GM18870 (cell line): ENCODE measurements around the gene RPL37A.
A peak's percentile ranks its signal among the peaks of the same experiment; 100 is the strongest.

Source experiments
- ATAC-seq: cut with Tn5 transposase; IDR thresholded peaks from one replicate; pipeline ENCODE4 v1.9.1; 2021; ENCODE audit warnings: moderate library complexity; ENCODE audit not compliant: unreplicated experiment

The RPL37A gene

DNA sequence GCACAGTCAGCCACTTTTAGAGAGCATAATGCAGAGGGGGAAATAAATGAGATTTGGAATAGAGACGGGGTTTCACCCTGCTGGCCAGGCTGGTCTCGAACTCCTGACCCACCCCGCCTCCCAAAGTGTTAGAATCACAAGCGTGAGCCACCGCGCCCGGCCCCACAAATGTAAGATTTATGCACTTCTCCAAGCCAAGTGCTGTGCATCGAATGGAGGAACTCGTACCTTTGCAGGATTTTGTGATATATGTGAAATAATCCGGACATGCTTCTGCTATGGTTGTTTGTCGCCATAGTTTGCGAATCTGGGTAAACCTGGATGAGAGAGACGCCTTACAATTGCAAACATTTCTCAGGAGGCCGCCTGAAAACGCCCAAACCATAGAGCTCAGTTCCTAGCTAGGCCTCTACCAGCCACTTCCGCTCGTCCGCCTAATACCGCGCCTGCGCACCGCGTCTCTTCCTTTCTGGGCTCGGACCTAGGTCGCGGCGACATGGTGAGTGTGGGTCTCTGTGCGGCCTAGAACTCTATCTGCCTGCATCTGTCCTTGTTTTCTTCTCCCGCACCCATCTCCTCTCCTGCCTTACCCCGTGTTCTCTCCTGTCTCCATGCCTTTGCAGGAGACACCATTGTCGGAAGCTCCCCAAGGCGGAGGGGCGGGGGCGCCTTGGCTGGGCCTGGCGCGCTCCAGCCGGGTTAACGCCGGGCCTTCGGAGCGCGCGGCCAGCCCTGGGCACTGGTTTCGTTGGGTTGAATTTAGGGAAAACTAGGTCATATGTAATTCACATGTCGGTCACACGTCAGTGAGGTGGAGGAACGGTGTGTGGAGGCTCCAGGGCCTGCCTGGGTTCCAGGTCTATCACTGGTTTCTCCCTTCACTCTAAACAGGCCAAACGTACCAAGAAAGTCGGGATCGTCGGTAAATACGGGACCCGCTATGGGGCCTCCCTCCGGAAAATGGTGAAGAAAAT is at the start of gene RPL37A:
Gene RPL37A, plus strand, starts transcription at position 466 of the 974 bp plus-strand sequence. Its CDS starts 31 bp downstream, at position 497.
- peak; percentile 83 for ATAC-seq

GRCh38 chr2:216450346-216450745 is 48.3 kb upstream of the RPL37A start:
- no peak for ATAC-seq

GRCh38 chr2:216450784-216451183 is 47.9 kb upstream of the RPL37A start:
- no peak for ATAC-seq

DNA sequence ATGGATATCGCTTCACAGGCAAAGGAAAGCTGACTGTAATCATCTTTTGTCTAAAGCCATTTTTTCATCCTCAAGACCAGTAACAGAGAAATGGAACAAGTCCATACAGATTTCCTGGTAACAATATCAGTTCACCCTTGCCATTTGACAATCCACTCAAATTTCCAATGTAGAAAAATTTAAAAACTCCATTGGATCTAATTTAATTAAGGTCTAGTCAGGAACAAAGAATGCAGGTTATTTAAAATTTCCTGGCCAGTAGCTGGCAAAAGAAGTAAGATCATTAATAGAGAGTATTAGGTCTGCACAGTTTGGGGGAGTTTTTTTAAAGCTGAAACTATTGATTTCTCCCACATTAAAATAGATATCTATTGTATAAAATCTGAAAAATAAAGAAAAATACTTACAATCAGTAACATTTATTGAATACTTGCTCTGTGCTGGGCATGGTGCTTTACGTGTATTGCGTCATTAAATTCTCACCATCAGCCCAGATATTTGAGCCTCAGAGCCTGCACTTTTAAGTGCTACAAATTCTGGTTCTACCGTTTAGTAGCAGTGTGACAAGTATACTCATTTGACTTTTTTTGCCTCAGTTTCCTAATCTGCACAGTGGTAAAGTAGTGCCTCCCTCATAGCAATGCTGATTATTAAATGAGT is 44.6 kb upstream of the RPL37A start:
- no peak for ATAC-seq

DNA sequence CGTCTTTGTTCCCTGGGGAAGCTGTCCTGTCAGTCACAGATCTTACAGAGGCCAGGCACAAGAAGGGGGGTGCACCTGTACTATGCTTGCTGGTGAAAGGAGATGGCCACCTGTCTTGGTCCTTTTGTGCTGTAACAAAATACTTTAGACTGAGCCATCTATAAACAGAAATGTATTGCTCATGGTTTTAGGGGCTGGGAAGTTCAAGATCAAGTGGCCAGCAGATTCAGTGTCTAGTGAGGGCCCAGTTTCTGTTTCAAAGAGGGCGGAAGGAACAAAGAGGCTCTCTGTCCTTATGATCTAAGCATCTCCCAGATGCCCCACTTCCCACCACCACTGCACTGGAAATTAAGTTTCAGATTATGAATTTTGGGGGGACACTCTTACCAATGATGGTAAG is 35.5 kb upstream of the RPL37A start:
- no peak for ATAC-seq

DNA sequence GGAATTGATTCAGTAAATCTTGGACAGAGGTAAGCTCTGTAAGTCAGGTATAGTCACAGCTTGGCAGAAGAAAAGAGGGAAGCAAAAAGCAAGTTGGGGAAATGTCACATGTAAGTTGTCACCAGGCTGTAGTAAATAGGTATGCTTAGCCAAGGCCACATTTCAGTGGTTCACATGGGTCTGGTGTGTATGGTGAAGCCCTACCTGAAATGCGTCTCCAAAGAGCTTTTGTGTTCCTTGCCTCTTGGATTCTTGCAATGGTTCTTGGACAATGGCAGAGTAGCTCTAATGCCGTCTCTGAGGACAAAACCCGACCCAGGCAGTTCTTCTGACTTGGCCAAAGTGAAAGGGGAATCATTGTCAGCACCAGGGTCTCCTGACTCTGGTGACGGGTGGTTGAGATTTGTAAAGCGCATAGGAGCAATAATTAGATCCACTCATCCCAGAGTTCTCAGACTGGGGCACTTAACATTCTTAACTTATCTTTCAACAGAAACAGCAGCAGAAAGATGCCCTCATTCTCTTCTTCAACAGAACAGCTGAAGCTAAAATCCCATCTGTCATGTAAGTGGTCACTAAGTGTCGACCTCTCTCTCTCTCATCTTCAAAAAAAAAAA is 34.4 kb upstream of the RPL37A start:
- no peak for ATAC-seq

DNA sequence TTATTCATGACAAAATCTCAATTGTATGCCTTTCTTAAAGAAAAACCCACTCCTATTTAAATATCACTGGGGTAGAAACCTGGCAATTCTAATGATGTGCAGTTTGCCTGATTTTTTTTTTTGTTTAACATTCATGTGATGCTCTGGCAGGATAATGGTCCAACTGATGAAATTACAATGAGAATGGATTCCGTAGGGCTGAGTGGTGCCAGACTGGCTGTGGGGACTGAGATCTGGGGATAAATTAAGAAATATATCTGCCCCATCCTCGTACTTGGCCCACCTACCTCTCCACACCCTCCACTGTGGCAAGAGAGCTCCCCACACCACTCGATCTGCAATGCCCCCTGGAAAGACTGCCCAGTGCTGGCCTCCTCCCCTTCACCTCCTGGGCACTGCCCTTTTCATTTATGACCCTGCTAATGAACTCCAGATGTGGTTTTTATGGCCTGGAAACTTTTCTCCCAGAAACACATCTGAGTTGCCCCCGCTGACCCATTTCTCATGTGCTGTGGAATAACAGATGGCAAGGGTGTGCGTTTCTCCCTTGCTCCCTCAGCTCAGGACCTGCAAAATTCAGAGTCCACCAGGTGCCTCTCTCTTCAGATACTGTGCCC is 33.0 kb upstream of the RPL37A start:
- ATAC-seq, result no peak

- ATAC-seq, result no peak
Measured at GRCh38 chr2:216467845-216468244, 30.8 kb upstream of the RPL37A start.

- ATAC-seq, result no peak
Measured at GRCh38 chr2:216469661-216470060, 29.0 kb upstream of the RPL37A start.

DNA sequence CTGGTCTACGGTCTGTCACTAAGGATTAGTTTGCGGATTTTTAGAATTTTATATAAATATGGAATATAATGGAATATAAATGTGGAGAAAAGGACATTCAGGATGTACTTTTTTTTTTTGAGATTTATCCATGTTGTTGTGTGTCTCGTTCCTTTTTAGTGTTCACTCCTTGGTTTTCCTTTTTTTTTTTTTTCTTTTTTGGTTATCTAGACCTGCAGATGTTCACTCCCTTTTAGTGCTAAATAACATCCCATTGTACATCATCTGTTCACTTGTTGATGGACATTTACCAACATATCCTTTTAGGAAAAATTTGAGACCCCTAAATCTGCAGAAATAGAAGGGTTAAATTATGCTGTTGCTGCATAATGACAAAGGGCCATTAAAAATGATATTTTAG is 25.5 kb upstream of the RPL37A start:
- no peak for ATAC-seq

- ATAC-seq, result peak; percentile 86
Measured at GRCh38 chr2:216474925-216475670, 23.5 kb upstream of the RPL37A start.

- ATAC-seq, result no peak
Measured at GRCh38 chr2:216475767-216476166, 22.9 kb upstream of the RPL37A start.

GRCh38 chr2:216477283-216478035 is 21.2 kb upstream of the RPL37A start:
- no peak for ATAC-seq

- ATAC-seq, result no peak
Measured at GRCh38 chr2:216478151-216478550, 20.5 kb upstream of the RPL37A start.

- no peak for ATAC-seq
Measured at GRCh38 chr2:216478791-216479190, 19.9 kb upstream of the RPL37A start.

- ATAC-seq, result no peak
Measured at GRCh38 chr2:216480221-216480620, 18.4 kb upstream of the RPL37A start.

- no peak for ATAC-seq
Measured at GRCh38 chr2:216482640-216483039, 16.0 kb upstream of the RPL37A start.

- ATAC-seq, result no peak
Measured at GRCh38 chr2:216485237-216485636, 13.4 kb upstream of the RPL37A start.

DNA sequence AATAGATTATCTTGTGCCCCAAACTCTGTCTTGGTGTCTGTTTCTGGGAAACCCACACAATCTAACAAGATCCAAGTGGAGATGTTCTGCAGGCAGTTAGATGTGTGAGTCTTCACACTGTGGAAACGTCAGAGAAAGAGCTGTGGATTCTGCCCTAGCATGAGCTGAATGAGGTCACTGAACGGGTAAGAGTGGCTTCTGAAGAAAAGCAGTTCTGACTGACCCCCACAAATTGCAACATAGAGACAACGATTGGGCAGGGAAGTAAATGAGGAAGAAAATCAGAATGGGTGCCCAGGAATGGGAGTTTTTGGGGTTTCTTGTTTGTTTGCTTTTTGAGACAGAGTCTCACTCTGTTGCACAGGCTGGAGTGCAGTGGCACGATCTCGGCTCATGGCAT is 12.9 kb upstream of the RPL37A start:
- no peak for ATAC-seq

DNA sequence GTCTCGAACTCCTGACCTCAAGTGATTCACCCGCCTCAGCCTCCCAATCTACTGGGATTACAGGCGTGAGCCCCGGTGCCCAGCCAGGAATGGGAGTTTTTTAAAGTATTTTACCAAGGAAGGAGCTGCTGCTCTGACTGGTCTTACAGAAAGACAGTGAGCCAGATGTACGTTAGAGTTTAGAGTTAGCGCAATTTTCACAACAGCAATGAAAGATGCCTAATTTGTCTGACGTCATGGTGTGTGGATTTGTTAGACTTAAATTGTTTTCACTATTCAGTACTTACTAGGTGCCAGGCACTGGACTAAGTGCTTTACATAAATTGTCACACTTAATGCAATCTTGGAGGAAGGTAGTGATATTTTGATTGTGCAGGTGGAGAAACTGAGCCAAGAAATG is 12.4 kb upstream of the RPL37A start:
- ATAC-seq, result no peak
